Bronchial epithelial cell (primary cell): ENCODE results near the gene MAGEB10. TPM values are rescaled to one million over a fixed set of nuclear protein-coding genes. Genes with fewer than 3 reads are reported as not detected.

Experiments used
- DNase-seq: peaks from one replicate; pipeline ENCODE4 v3.0.0-alpha.2; 2010; ENCODE audit warnings: low read depth
- FAIRE-seq: peaks from 2 replicates; lab custom pipeline; 2011; peaks lifted over from hg19 to GRCh38; lab: Jason Lieb, UNC
- H3K27me3 ChIP-seq: 2 replicates; pipeline ENCODE4 v1.5.1; 2011; ENCODE audit warnings: low read length; ENCODE audit not compliant: control insufficient read depth, insufficient read depth
- H3K36me3 ChIP-seq: 2 replicates; pipeline ENCODE4 v1.5.1; 2011; ENCODE audit warnings: low read length; ENCODE audit not compliant: control insufficient read depth, insufficient read depth
- H3K4me3 ChIP-seq: 2 replicates; pipeline ENCODE4 v1.5.1; 2011; ENCODE audit warnings: mild to moderate bottlenecking, low read depth, low read length, control low read depth
- CTCF ChIP-seq: IDR thresholded peaks from 2 replicates; pipeline ENCODE4 v1.5.1; 2011; ENCODE audit warnings: mild to moderate bottlenecking, moderate library complexity, low read length, control low read depth, inconsistent platforms; ENCODE audit not compliant: insufficient read depth, severe bottlenecking
- total RNA-seq: library from RNA; depleted of rRNA; stranded (reverse); fragments of >200 nt; gene quantifications from 2 replicates; pipeline ENCODE4 v1.2.1, GENCODE V29; 2014

The MAGEB10 gene
- total RNA-seq, 1 donor from 2014 or later = not detected

GRCh38 chrX:27840881-27841280 lies 33.1 kb downstream of the MAGEB10 start:
- H3K27me3 ChIP-seq = no peaks in the 10 kb centered on the region
- FAIRE-seq = no peak
- no peaks in the 10 kb centered on the region for H3K36me3 ChIP-seq
- TF ChIP-seq CTCF = no peak
- H3K4me3 ChIP-seq = no peak overlapping the region
- DNase-seq = no peak

GRCh38 chrX:27842859-27843258 lies 35.1 kb downstream of the MAGEB10 start:
- TF ChIP-seq CTCF = no peak
- H3K27me3 ChIP-seq = no peaks in the 10 kb centered on the region
- H3K36me3 ChIP-seq = no peaks in the 10 kb centered on the region
- DNase-seq = no peak
- no peak overlapping the region for H3K4me3 ChIP-seq
- FAIRE-seq = no peak

GRCh38 chrX:27860337-27860736 lies 52.5 kb downstream of the MAGEB10 start:
- Histone ChIP-seq H3K27me3 (no peaks in the 10 kb centered on the region), H3K36me3 (no peaks in the 10 kb centered on the region), H3K4me3 (no peak overlapping the region)
- FAIRE-seq (no peak), DNase-seq (no peak)
- TF ChIP-seq CTCF = no peak

- Histone ChIP-seq H3K4me3 (no peak overlapping the region), H3K27me3 (no peaks in the 10 kb centered on the region), H3K36me3 (no peaks in the 10 kb centered on the region)
- FAIRE-seq (no peak), DNase-seq (no peak)
- TF ChIP-seq CTCF = no peak
Observed at GRCh38 chrX:27863809-27864208, 56.0 kb downstream of the MAGEB10 start.

Other genes with a start within 250 kb of the MAGEB10 start
- gene DCAF8L2, start 217.6 kb upstream of the MAGEB10 start, total RNA-seq = not detected in 2 replicates
- gene DCAF8L1, start 173.5 kb downstream of the MAGEB10 start, total RNA-seq = not detected in 2 replicates